KMS-11 (cell line): Measurements from ENCODE around the gene BNIP5.

Experiments used
- H2AFZ ChIP-seq: fragments of 200-600 bp; sonication (generic); 2 replicates; pipeline ENCODE4 v1.6.1; 2016; ENCODE audit warnings: antibody characterized with exemption, mixed run types, low read depth
- H3K27ac ChIP-seq: fragments of 200-600 bp; sonication (generic); 2 replicates; pipeline ENCODE4 v1.6.1; 2016; ENCODE audit warnings: mild to moderate bottlenecking, mixed run types
- H3K27me3 ChIP-seq: fragments of 200-600 bp; sonication (generic); 2 replicates; pipeline ENCODE4 v1.6.1; 2017; ENCODE audit warnings: mild to moderate bottlenecking, low read depth, mixed run types, moderate library complexity; ENCODE audit not compliant: insufficient read depth
- H3K36me3 ChIP-seq: fragments of 200-600 bp; sonication (generic); 2 replicates; pipeline ENCODE4 v1.6.1; 2017; ENCODE audit warnings: mild to moderate bottlenecking, mixed run types; ENCODE audit not compliant: insufficient read depth
- H3K4me1 ChIP-seq: fragments of 200-600 bp; sonication (generic); 2 replicates; pipeline ENCODE4 v1.6.1; 2016; ENCODE audit warnings: mild to moderate bottlenecking, low read depth, mixed run types; ENCODE audit not compliant: poor library complexity, severe bottlenecking
- H3K4me2 ChIP-seq: fragments of 200-600 bp; sonication (generic); 2 replicates; pipeline ENCODE4 v1.7.0; 2016; ENCODE audit warnings: mild to moderate bottlenecking, mixed run types
- H3K4me3 ChIP-seq: fragments of 200-600 bp; sonication (generic); IDR thresholded peaks from 2 replicates; pipeline ENCODE4 v1.6.1; 2017; ENCODE audit warnings: low read depth, low read length, mixed read lengths; ENCODE audit not compliant: insufficient read depth
- H3K79me2 ChIP-seq: fragments of 200-600 bp; sonication (generic); 2 replicates; pipeline ENCODE4 v1.6.1; 2016; ENCODE audit warnings: low read depth, mixed run types; ENCODE audit not compliant: insufficient read depth
- H3K9ac ChIP-seq: fragments of 200-600 bp; sonication (generic); 2 replicates; pipeline ENCODE4 v1.6.1; 2016; ENCODE audit warnings: mild to moderate bottlenecking, mixed run types
- H4K20me1 ChIP-seq: fragments of 200-600 bp; sonication (generic); 2 replicates; pipeline ENCODE4 v1.6.1; 2016; ENCODE audit warnings: mild to moderate bottlenecking, mixed run types; ENCODE audit not compliant: insufficient read depth
- CTCF ChIP-seq: fragments of 200-600 bp; sonication (generic); conservative IDR thresholded peaks from 2 replicates; pipeline ENCODE4 v1.6.1; 2017; ENCODE audit warnings: low read depth, mild to moderate bottlenecking, antibody characterized with exemption, low read length, moderate library complexity, mixed read lengths

Gene BNIP5

GRCh38 chr6:36330366-36330765 is 6.3 kb downstream of the BNIP5 start:
- Histone ChIP-seq H3K36me3 (no peaks in the 10 kb centered on the region), H3K4me2 (no peak overlapping the region), H3K4me1 (no peaks in the 10 kb centered on the region), H3K79me2 (no peaks in the 10 kb centered on the region), H2AFZ (no peak overlapping the region), H3K27ac (no peak overlapping the region), H4K20me1 (no peaks in the 10 kb centered on the region), H3K27me3 (no peaks in the 10 kb centered on the region), H3K4me3 (no peak overlapping the region), H3K9ac (no peak overlapping the region)
- TF ChIP-seq CTCF: no peak

- H3K36me3 ChIP-seq: no peaks in the 10 kb centered on the region
- H3K27ac ChIP-seq: no peak overlapping the region
- no peaks in the 10 kb centered on the region for H4K20me1 ChIP-seq
- no peak for TF ChIP-seq CTCF
- H3K4me2 ChIP-seq: no peak overlapping the region
- no peak overlapping the region for H3K4me3 ChIP-seq
- no peaks in the 10 kb centered on the region for H3K4me1 ChIP-seq
- no peak overlapping the region for H2AFZ ChIP-seq
- H3K9ac ChIP-seq: no peak overlapping the region
- no peaks in the 10 kb centered on the region for H3K27me3 ChIP-seq
- H3K79me2 ChIP-seq: no peaks in the 10 kb centered on the region
Measured at GRCh38 chr6:36329798-36330291, 6.8 kb downstream of the BNIP5 start.

- Histone ChIP-seq H3K4me3 (no peak overlapping the region), H3K4me1 (no peaks in the 10 kb centered on the region), H2AFZ (no peak overlapping the region), H3K36me3 (no peaks in the 10 kb centered on the region), H3K27me3 (no peaks in the 10 kb centered on the region), H3K4me2 (no peak overlapping the region), H3K9ac (no peak overlapping the region), H3K79me2 (no peaks in the 10 kb centered on the region), H3K27ac (no peak overlapping the region), H4K20me1 (no peaks in the 10 kb centered on the region)
- no peak for TF ChIP-seq CTCF
Measured at GRCh38 chr6:36328600-36328999, 8.1 kb downstream of the BNIP5 start.

- TF ChIP-seq CTCF: no peak
- H3K4me3 ChIP-seq: no peak overlapping the region
- H3K4me2 ChIP-seq: no peak overlapping the region
- no peak overlapping the region for H3K27ac ChIP-seq
- no peaks in the 10 kb centered on the region for H3K79me2 ChIP-seq
- H2AFZ ChIP-seq: no peak overlapping the region
- H3K4me1 ChIP-seq: no peaks in the 10 kb centered on the region
- H4K20me1 ChIP-seq: no peaks in the 10 kb centered on the region
- no peak overlapping the region for H3K9ac ChIP-seq
- no peaks in the 10 kb centered on the region for H3K36me3 ChIP-seq
- H3K27me3 ChIP-seq: no peaks in the 10 kb centered on the region
Measured at GRCh38 chr6:36327919-36328236, 8.8 kb downstream of the BNIP5 start.
